ENCODE measurements around the gene CPNE6.

Gene CPNE6

GRCh38 chr14:24055971-24056799 is 15.2 kb upstream of the CPNE6 start:
- DNase-seq, result no peak

- no peak for DNase-seq
Measured at GRCh38 chr14:24056800-24057184, 14.6 kb upstream of the CPNE6 start.

GRCh38 chr14:24057271-24057670 is 14.1 kb upstream of the CPNE6 start:
- no peak for DNase-seq

- DNase-seq, result no peak
Measured at GRCh38 chr14:24057867-24058259, 13.5 kb upstream of the CPNE6 start.

GRCh38 chr14:24058260-24058950 is 13.0 kb upstream of the CPNE6 start:
- peak; percentile 61 for DNase-seq

GRCh38 chr14:24058951-24059475 is 12.3 kb upstream of the CPNE6 start:
- no peak for DNase-seq

GRCh38 chr14:24059841-24060388 is 11.4 kb upstream of the CPNE6 start:
- DNase-seq, result no peak

- DNase-seq, result no peak
Measured at GRCh38 chr14:24060443-24060842, 10.9 kb upstream of the CPNE6 start.

- DNase-seq, result no peak
Measured at GRCh38 chr14:24060984-24061913, 10.1 kb upstream of the CPNE6 start.

GRCh38 chr14:24062216-24062980 is 9.0 kb upstream of the CPNE6 start:
- DNase-seq, result no peak

GRCh38 chr14:24063263-24063836 is 8.0 kb upstream of the CPNE6 start:
- DNase-seq, result no peak

GRCh38 chr14:24064091-24064795 is 7.1 kb upstream of the CPNE6 start:
- DNase-seq, result no peak

GRCh38 chr14:24064856-24065255 is 6.5 kb upstream of the CPNE6 start:
- no peak for DNase-seq

GRCh38 chr14:24065408-24065807 is 6.0 kb upstream of the CPNE6 start:
- no peak for DNase-seq

GRCh38 chr14:24066496-24067132 is 4.7 kb upstream of the CPNE6 start:
- DNase-seq, result no peak

GRCh38 chr14:24067133-24068082 is 4.0 kb upstream of the CPNE6 start:
- no peak for DNase-seq

GRCh38 chr14:24068711-24069410 is 2.5 kb upstream of the CPNE6 start:
- no peak for DNase-seq

- no peak for DNase-seq
Measured at GRCh38 chr14:24069411-24069735, 2.0 kb upstream of the CPNE6 start.

All from effector CD8-positive, alpha-beta T cell (primary cell).